CD8-positive, alpha-beta memory T cell (primary cell): ENCODE results near the gene ABHD14A. TPM values are rescaled to one million over a fixed set of nuclear protein-coding genes. Genes with fewer than 3 reads are reported as not detected.

ENCODE experiments used
- CTCF ChIA-PET: fragments of 350-600 bp; sonication (Branson Sonifier 250); formaldehyde crosslinking; loops from one replicate; lab custom pipeline; 2021; ENCODE audit warnings: antibody characterized with exemption; lab: Charles Lee
- POLR2A ChIA-PET: fragments of 350-600 bp; sonication (Branson Sonifier 250); formaldehyde crosslinking; loops from one replicate; lab custom pipeline; 2021; ENCODE audit warnings: antibody characterized with exemption; lab: Charles Lee
- DNase-seq, 5 donors: peaks; one replicate each; pipeline versions ENCODE4 v3.0.0 to v3.0.0-alpha.2; 2020 to 2022; ENCODE audit warnings: mixed read lengths in 1 of 5
- H3K27ac ChIP-seq: one replicate; pipeline ENCODE4 v1.7.0; 2013; ENCODE audit warnings: low read depth, mild to moderate bottlenecking, low read length, moderate library complexity
- H3K27me3 ChIP-seq: 2 replicates; pipeline ENCODE4 v1.7.0; 2013; ENCODE audit warnings: low read length, mild to moderate bottlenecking; ENCODE audit not compliant: insufficient read depth, poor library complexity, severe bottlenecking
- H3K36me3 ChIP-seq: 2 replicates; pipeline ENCODE4 v1.7.0; 2013; ENCODE audit warnings: mild to moderate bottlenecking, low read length, moderate library complexity; ENCODE audit not compliant: insufficient read depth
- H3K4me1 ChIP-seq: 2 replicates; pipeline ENCODE4 v1.7.0; 2013; ENCODE audit warnings: mild to moderate bottlenecking, low read length, moderate library complexity; ENCODE audit not compliant: insufficient read depth
- H3K4me3 ChIP-seq: 2 replicates; pipeline ENCODE4 v1.7.0; 2013; ENCODE audit warnings: mild to moderate bottlenecking, low read length
- H3K9me3 ChIP-seq: 2 replicates; pipeline ENCODE4 v1.7.0; 2013; ENCODE audit warnings: mild to moderate bottlenecking, low read length
- H3K27ac Mint-ChIP-seq, 8 donors: one replicate each; pipeline ENCODE4 v1.8.0; 2020 to 2021; ENCODE audit warnings: mixed read lengths in 8 of 8, mild to moderate bottlenecking in 6 of 8, inconsistent platforms in 3 of 8, moderate library complexity in 3 of 8
- H3K27me3 Mint-ChIP-seq, 2 donors: one replicate each; pipeline ENCODE4 v1.8.0; 2020 to 2021; ENCODE audit warnings: mixed read lengths in 2 of 2, mild to moderate bottlenecking in 1 of 2, moderate library complexity in 1 of 2
- H3K36me3 Mint-ChIP-seq, 3 donors: one replicate each; pipeline ENCODE4 v1.8.0; 2020 to 2021; ENCODE audit warnings: mixed read lengths in 3 of 3, inconsistent platforms in 1 of 3, mild to moderate bottlenecking in 1 of 3
- H3K4me1 Mint-ChIP-seq, 3 donors: one replicate each; pipeline ENCODE4 v1.8.0; 2020 to 2021; ENCODE audit warnings: mixed read lengths in 3 of 3, inconsistent platforms in 1 of 3, mild to moderate bottlenecking in 1 of 3
- H3K4me3 Mint-ChIP-seq, 7 donors: one replicate each; pipeline ENCODE4 v1.8.0; 2020 to 2021; ENCODE audit warnings: mixed read lengths in 7 of 7, mild to moderate bottlenecking in 6 of 7, moderate library complexity in 4 of 7, inconsistent platforms in 2 of 7
- H3K9me3 Mint-ChIP-seq, 5 donors: one replicate each; pipeline ENCODE4 v1.8.0; 2020 to 2022; ENCODE audit warnings: mixed read lengths in 5 of 5, mild to moderate bottlenecking in 3 of 5, moderate library complexity in 2 of 5, inconsistent platforms in 1 of 5
- polyA plus RNA-seq: library from polyadenylated mRNA; unstranded; fragments of 300-500 nt; fragmentation: Illumina TruSeq; gene quantifications from one replicate; pipeline ENCODE4 v1.2.3, GENCODE V29; 2021
- total RNA-seq, 2 experiments: library from RNA; stranded (reverse); gene quantifications; one replicate each; pipeline ENCODE4 v1.2.3, GENCODE V29; 2021

ABHD14A gene
- total and polyA plus RNA-seq, 3 experiments from 2014 or later, result 14.4 to 117 (median 16.0) TPM

GRCh38 chr3:51974277-51974962, 444 bp upstream of the ABHD14A start:
- Histone ChIP-seq H3K4me3 (peak overlapping the region; percentile 97), H3K4me1 (peaks cover 32% of the 10 kb centered on the region), H3K9me3 (no peaks in the 10 kb centered on the region), H3K27me3 (no peaks in the 10 kb centered on the region), H3K36me3 (no peaks in the 10 kb centered on the region), H3K27ac (peak overlapping the region; percentile 83)
- Mint-ChIP-seq H3K27me3 (no peaks in the 10 kb centered on the region), H3K27ac (peak overlapping the region; percentile 87 to 98 (median 93)), H3K4me1 (peaks cover 25 to 50% (median 47%) of the 10 kb centered on the region in 3 donors), H3K9me3 (no peaks in the 10 kb centered on the region), H3K4me3 (peak overlapping the region; percentile 89 to 99 (median 95)), H3K36me3 (peaks cover 0 to 16% (median 0%) of the 10 kb centered on the region in 3 donors)
- CTCF ChIA-PET, result interaction anchor here (0.7 to 6.2 kb wide), 22 partner anchors 9 to 483 kb away, joined by 3 to 65 read pairs (median 4); partner anchors contain the start of genes ACY1, GPR62, PARP3 and RPL29
- POLR2A ChIA-PET, result interaction anchor here (1.0 to 2.3 kb wide), 7 partner anchors 9 to 474 kb away, joined by 3 to 15 read pairs (median 6); partner anchors contain the start of genes ACY1, DCAF1, PARP3 and RPL29
- DNase-seq, result no peak

GRCh38 chr3:51975852-51976549, 1.1 kb downstream of the ABHD14A start:
- Histone ChIP-seq H3K4me3 (peak overlapping the region; percentile 97), H3K4me1 (peaks cover 32% of the 10 kb centered on the region), H3K27me3 (no peaks in the 10 kb centered on the region), H3K36me3 (no peaks in the 10 kb centered on the region), H3K9me3 (no peaks in the 10 kb centered on the region), H3K27ac (peak overlapping the region; percentile 83)
- H3K9me3 Mint-ChIP-seq, result no peaks in the 10 kb centered on the region
- ChIA-PET CTCF (interaction anchor here (1.4 to 4.3 kb wide), 2 partner anchors 7 to 11 kb away, joined by 4 to 43 read pairs; partner anchors contain the start of gene ACY1), POLR2A (interaction anchor here (1.3 kb wide), 1 partner anchor 34 kb away, joined by 6 read pairs; the partner anchor contains the start of genes PARP3 and RRP9)
- DNase-seq, result peak in 4 of 5 donors; percentile 18 to 63 (median 28)
- no peaks in the 10 kb centered on the region for H3K27me3 Mint-ChIP-seq
- peaks cover 28 to 47% (median 44%) of the 10 kb centered on the region in 3 donors for H3K4me1 Mint-ChIP-seq
- peaks cover 0 to 14% (median 0%) of the 10 kb centered on the region in 3 donors for H3K36me3 Mint-ChIP-seq
- peak overlapping the region; percentile 70 to 94 (median 92) for H3K27ac Mint-ChIP-seq
- H3K4me3 Mint-ChIP-seq, result peak overlapping the region; percentile 83 to 95 (median 91)

- CTCF ChIA-PET, result no interaction called here
- peaks cover 43% of the 10 kb centered on the region for H3K4me1 ChIP-seq
- H3K4me3 ChIP-seq, result no peak overlapping the region
- peak; percentile 29 to 67 (median 41) for DNase-seq
- peak overlapping the region; percentile 15 to 95 (median 66) for H3K4me3 Mint-ChIP-seq
- H3K36me3 Mint-ChIP-seq, result peaks cover 0 to 13% (median under 1%) of the 10 kb centered on the region in 3 donors
- POLR2A ChIA-PET, result no interaction called here
- H3K27me3 ChIP-seq, result no peaks in the 10 kb centered on the region
- H3K9me3 Mint-ChIP-seq, result no peaks in the 10 kb centered on the region
- H3K9me3 ChIP-seq, result no peaks in the 10 kb centered on the region
- H3K4me1 Mint-ChIP-seq, result peaks cover 39 to 50% (median 48%) of the 10 kb centered on the region in 3 donors
- H3K36me3 ChIP-seq, result no peaks in the 10 kb centered on the region
- H3K27me3 Mint-ChIP-seq, result no peaks in the 10 kb centered on the region
- H3K27ac ChIP-seq, result no peak overlapping the region
- peak overlapping the region in 7 of 8 donors; percentile 51 to 91 (median 86) for H3K27ac Mint-ChIP-seq
These were observed 2.7 kb downstream of the ABHD14A start for GRCh38 chr3:51977446-51978142.

GRCh38 chr3:51978143-51978502, 3.3 kb downstream of the ABHD14A start:
- Mint-ChIP-seq H3K36me3 (peaks cover 0 to 13% (median 1%) of the 10 kb centered on the region in 3 donors), H3K4me1 (peaks cover 43 to 53% (median 50%) of the 10 kb centered on the region in 3 donors), H3K4me3 (peak overlapping the region in 2 of 7 donors; percentile 29 to 95), H3K27ac (peak overlapping the region in 2 of 8 donors; percentile 8 to 9), H3K9me3 (no peaks in the 10 kb centered on the region), H3K27me3 (no peaks in the 10 kb centered on the region)
- Histone ChIP-seq H3K36me3 (no peaks in the 10 kb centered on the region), H3K9me3 (no peaks in the 10 kb centered on the region), H3K4me1 (peaks cover 46% of the 10 kb centered on the region), H3K27me3 (no peaks in the 10 kb centered on the region), H3K27ac (no peak overlapping the region), H3K4me3 (no peak overlapping the region)
- no peak for DNase-seq
- POLR2A ChIA-PET, result no interaction called here
- CTCF ChIA-PET, result no interaction called here

- peaks cover 0 to 4% (median 1%) of the 10 kb centered on the region in 3 donors for H3K36me3 Mint-ChIP-seq
- POLR2A ChIA-PET, result interaction anchor here (1.1 kb wide), 1 partner anchor 12 kb away, joined by 3 read pairs; no protein-coding TSS in a partner anchor
These were observed 5.4 kb downstream of the ABHD14A start for GRCh38 chr3:51980253-51980652.

GRCh38 chr3:51982352-51982837, 7.5 kb downstream of the ABHD14A start:
- no peaks in the 10 kb centered on the region for H3K9me3 ChIP-seq
- CTCF ChIA-PET, result interaction anchor here (0.6 to 3.9 kb wide), 10 partner anchors 8 to 1413 kb away, joined by 3 to 43 read pairs (median 6); partner anchors contain the start of genes ABHD14A, ABHD14B, DUSP7 and HEMK1
- H3K27me3 ChIP-seq, result no peaks in the 10 kb centered on the region
- Mint-ChIP-seq H3K36me3 (peaks cover 0 to 1% (median 0%) of the 10 kb centered on the region in 3 donors), H3K4me3 (peak overlapping the region; percentile 83 to 96 (median 93)), H3K9me3 (no peaks in the 10 kb centered on the region), H3K27me3 (no peaks in the 10 kb centered on the region), H3K4me1 (peaks cover 25 to 32% (median 31%) of the 10 kb centered on the region in 3 donors), H3K27ac (peak overlapping the region; percentile 57 to 98 (median 92))
- POLR2A ChIA-PET, result interaction anchor here (1.0 to 2.1 kb wide), 6 partner anchors 8 to 41 kb away, joined by 4 to 14 read pairs (median 9); partner anchors contain the start of genes ABHD14A, ABHD14B, PARP3 and PCBP4
- H3K4me1 ChIP-seq, result peaks cover 23% of the 10 kb centered on the region
- peak overlapping the region; percentile 77 for H3K27ac ChIP-seq
- H3K4me3 ChIP-seq, result peak overlapping the region; percentile 87
- peak in 1 of 5 donors; percentile 23 for DNase-seq
- no peaks in the 10 kb centered on the region for H3K36me3 ChIP-seq

More at GRCh38 chr3:51980253-51980652, 5.4 kb downstream of the ABHD14A start:
- Histone ChIP-seq H3K4me1 (peaks cover 42% of the 10 kb centered on the region), H3K27ac (no peak overlapping the region), H3K9me3 (no peaks in the 10 kb centered on the region), H3K4me3 (no peak overlapping the region), H3K36me3 (no peaks in the 10 kb centered on the region), H3K27me3 (no peaks in the 10 kb centered on the region)
- no peaks in the 10 kb centered on the region for H3K9me3 Mint-ChIP-seq
- H3K4me1 Mint-ChIP-seq, result peaks cover 39 to 47% (median 46%) of the 10 kb centered on the region in 3 donors
- no peak overlapping the region for H3K4me3 Mint-ChIP-seq
- H3K27ac Mint-ChIP-seq, result no peak overlapping the region
- CTCF ChIA-PET, result interaction anchor here (1.2 kb wide), 2 partner anchors 11 to 37 kb away, joined by 3 read pairs; no protein-coding TSS in a partner anchor
- H3K27me3 Mint-ChIP-seq, result no peaks in the 10 kb centered on the region
- no peak for DNase-seq
